ENCODE data around the gene KBTBD12. TPM values are rescaled to one million over a fixed set of nuclear protein-coding genes. Genes with fewer than 3 reads are reported as not detected.

Gene KBTBD12
- total and polyA plus RNA-seq, 2 donors (not counting 3 experiments of a cell fraction or from before 2014, with no cell fraction given) = not detected

DNA sequence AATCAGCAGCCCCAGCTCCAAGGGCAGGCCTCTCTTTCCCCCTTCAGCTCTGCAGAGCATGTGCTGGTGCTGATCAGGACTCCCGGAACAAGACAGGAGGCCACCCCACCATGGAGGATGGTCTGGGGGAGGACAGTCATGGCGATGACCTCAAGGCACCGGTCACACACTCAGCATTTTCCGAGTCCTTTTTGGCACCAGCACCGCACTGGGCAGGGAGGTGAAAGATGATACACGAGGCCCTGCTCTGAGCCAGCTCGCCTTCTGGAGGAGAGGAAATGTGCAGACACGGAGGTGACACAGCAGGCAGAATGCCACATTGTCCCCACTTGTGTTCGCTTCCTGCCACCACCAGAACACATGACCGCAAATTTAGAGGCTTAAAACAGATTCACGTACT is 75.4 kb downstream of the KBTBD12 start:
- no peak for FAIRE-seq

More for the DNA sequence above, 75.4 kb downstream of the KBTBD12 start:
- Histone ChIP-seq H3K9me3 (replicated peaks; ENCODE audit: control insufficient read depth, insufficient read depth, low read length) (no peaks in the 10 kb centered on the region), H2AFZ (ENCODE audit: low read depth, low read length) (no peak overlapping the region), H3K9ac (replicated peaks; ENCODE audit: extremely low read depth, insufficient read depth, low read length) (no peak overlapping the region), H3K4me1 (ENCODE audit: control insufficient read depth, extremely low read depth, insufficient read depth, low read length) (no peaks in the 10 kb centered on the region), H3K9me1 (replicated peaks; ENCODE audit: control insufficient read depth, extremely low read depth, insufficient read depth, low read length) (no peaks in the 10 kb centered on the region), H3K79me2 (ENCODE audit: control insufficient read depth, insufficient read depth, low read length) (no peaks in the 10 kb centered on the region), H3K27ac (ENCODE audit: insufficient read depth, low read depth, low read length) (no peak overlapping the region), H3K4me3 (replicated peaks in 1 of 3; ENCODE audit: insufficient read depth in 1 of 3, low read depth in 1 of 3, low read length in 3 of 3) (no peak overlapping the region), H3K4me2 (ENCODE audit: insufficient read depth, low read length) (no peak overlapping the region), H4K20me1 (replicated peaks; ENCODE audit: control insufficient read depth, extremely low read depth, insufficient read depth, low read length) (no peaks in the 10 kb centered on the region), H3K36me3 (ENCODE audit: control insufficient read depth in 2 of 2, extremely low read depth in 1 of 2, insufficient read depth in 2 of 2, low read length in 2 of 2) (no peaks in the 10 kb centered on the region), H3K27me3 (ENCODE audit: control insufficient read depth in 2 of 2, insufficient read depth in 2 of 2, low read length in 2 of 2) (peaks cover 0 to 1% of the 10 kb centered on the region in 2 experiments)
- TF ChIP-seq POLR2AphosphoS5 (IDR thresholded peaks at IDR 0.05; ENCODE audit: insufficient read depth, low read depth, low read length) (no peak), MYC (IDR thresholded peaks at IDR 0.05; ENCODE audit: low read depth, low read length) (no peak), GATA2 (IDR thresholded peaks at IDR 0.05; ENCODE audit: insufficient read depth, insufficient read length, low read depth, low read length) (no peak), FOS (IDR thresholded peaks at IDR 0.05; ENCODE audit: borderline replicate concordance, insufficient read depth, low read length) (no peak), POLR2A (IDR thresholded peaks at IDR 0.05; ENCODE audit: low read depth, low read length) (no peak), EZH2 (IDR thresholded peaks at IDR 0.05; ENCODE audit: borderline replicate concordance, low read depth, low read length, severe bottlenecking) (no peak), JUN (IDR thresholded peaks at IDR 0.05; ENCODE audit: borderline replicate concordance, insufficient read depth, insufficient read length, low read depth) (no peak)
- TF ChIP-seq, protein P1, sequence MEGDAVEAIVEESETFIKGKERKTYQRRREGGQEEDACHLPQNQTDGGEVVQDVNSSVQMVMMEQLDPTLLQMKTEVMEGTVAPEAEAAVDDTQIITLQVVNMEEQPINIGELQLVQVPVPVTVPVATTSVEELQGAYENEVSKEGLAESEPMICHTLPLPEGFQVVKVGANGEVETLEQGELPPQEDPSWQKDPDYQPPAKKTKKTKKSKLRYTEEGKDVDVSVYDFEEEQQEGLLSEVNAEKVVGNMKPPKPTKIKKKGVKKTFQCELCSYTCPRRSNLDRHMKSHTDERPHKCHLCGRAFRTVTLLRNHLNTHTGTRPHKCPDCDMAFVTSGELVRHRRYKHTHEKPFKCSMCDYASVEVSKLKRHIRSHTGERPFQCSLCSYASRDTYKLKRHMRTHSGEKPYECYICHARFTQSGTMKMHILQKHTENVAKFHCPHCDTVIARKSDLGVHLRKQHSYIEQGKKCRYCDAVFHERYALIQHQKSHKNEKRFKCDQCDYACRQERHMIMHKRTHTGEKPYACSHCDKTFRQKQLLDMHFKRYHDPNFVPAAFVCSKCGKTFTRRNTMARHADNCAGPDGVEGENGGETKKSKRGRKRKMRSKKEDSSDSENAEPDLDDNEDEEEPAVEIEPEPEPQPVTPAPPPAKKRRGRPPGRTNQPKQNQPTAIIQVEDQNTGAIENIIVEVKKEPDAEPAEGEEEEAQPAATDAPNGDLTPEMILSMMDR (IDR thresholded peaks at IDR 0.05; ENCODE audit: extremely low read depth in 1 of 2, insufficient read depth in 1 of 2, low read depth in 1 of 2, low read length in 2 of 2) = no peak
- TF ChIP-seq, protein P2, sequence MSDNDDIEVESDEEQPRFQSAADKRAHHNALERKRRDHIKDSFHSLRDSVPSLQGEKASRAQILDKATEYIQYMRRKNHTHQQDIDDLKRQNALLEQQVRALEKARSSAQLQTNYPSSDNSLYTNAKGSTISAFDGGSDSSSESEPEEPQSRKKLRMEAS (IDR thresholded peaks at IDR 0.05; ENCODE audit: insufficient read depth, insufficient read length) = no peak
- dilution Hi-C loops (cut with MboI; ENCODE audit: extremely low pct_ligation_motif_present, low sequenced_read_pairs) (no loop called here), intact Hi-C loops (cut with micrococcal nuclease) (no loop called here)
- ChIA-PET POLR2A (no interaction called here), CTCF (no interaction called here)
- no peak for DNase-seq (ENCODE audit: low read depth, low spot score)
- no TSS peak for BruUV-seq (replicated peaks)
